ENCODE measurements around the gene CYP27C1. TPM values are rescaled to one million over a fixed set of nuclear protein-coding genes. Genes with fewer than 3 reads are reported as not detected.

CYP27C1 gene
- total RNA-seq, 1 experiment from 2014 or later: not detected

DNA sequence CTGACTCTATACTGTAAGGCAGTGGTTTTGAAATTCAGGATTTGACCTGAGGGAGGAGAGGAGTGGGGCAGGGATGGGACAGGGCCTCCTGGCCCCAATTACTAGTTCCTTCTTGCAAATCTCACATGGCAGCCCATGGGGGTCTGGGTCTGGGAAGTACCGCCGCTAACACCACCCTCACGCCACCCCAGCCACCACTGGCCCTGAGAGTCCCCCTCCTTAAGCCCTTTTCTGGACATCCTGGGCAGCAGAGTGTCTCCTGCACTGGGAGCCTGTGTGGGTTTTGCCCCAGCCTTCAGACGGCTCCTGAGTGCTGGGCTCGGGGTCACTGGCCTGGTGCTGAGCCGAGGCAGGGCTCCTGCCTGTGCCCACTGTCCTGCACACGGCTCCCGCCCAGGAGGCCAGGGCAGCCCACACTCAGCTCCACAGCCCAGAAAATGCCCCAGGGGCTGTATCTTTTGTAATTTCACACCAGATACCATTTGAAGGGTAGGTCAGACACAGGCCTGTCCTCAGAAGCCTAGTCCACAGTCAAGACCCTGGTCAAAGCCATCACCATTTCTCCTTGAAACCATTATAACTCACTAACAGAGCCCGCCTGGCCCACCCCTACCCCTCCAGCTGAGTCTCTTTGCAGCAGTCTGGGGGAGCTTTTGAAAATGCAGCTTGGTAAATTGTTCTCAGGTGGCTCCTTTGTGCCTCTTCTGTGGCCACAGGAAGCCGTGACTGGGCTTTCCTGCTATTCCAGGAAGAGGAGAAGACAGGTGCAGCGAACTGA, 55.1 kb downstream of the CYP27C1 start:
- TF ChIP-seq ZFX (IDR thresholded peaks at IDR 0.05): no peak
- no peak for TF ChIP-seq EZH2phosphoT487 (IDR thresholded peaks at IDR 0.05; ENCODE audit: borderline replicate concordance)
- TF ChIP-seq CBX3 (IDR thresholded peaks at IDR 0.05; ENCODE audit: low read depth): no peak
- TF ChIP-seq TCF7L2 (IDR thresholded peaks at IDR 0.05; ENCODE audit: borderline replicate concordance, extremely low read depth, insufficient read depth, insufficient read length): no peak
- TF ChIP-seq SRF (IDR thresholded peaks at IDR 0.05; ENCODE audit: low read depth): no peak
- no peak for TF ChIP-seq FOSL1 (IDR thresholded peaks at IDR 0.05; ENCODE audit: low read depth)
- TF ChIP-seq MAX (IDR thresholded peaks at IDR 0.05): no peak
- TF ChIP-seq CTCF (IDR thresholded peaks at IDR 0.05 in 2 of 3, conservative IDR thresholded peaks at IDR 0.05 in 1 of 3; ENCODE audit: borderline replicate concordance in 1 of 3, insufficient read depth in 1 of 3, low read depth in 2 of 3, low read length in 2 of 3): no peak
- TF ChIP-seq POLR2AphosphoS5 (IDR thresholded peaks at IDR 0.05; ENCODE audit: low read depth, low read length): no peak
- ATAC-seq (no peak), DNase-seq (ENCODE audit: low read depth, low spot score) (no peak)
- Histone ChIP-seq H3K9me2 (ENCODE audit: insufficient read depth) (no peaks in the 10 kb centered on the region), H3K27me3 (ENCODE audit: insufficient read depth, low read length) (no peaks in the 10 kb centered on the region), H3K9me3 (ENCODE audit: control insufficient read depth in 1 of 2, insufficient read depth in 1 of 2, low read depth in 1 of 2, low read length in 2 of 2) (no peaks in the 10 kb centered on the region), H4K20me1 (ENCODE audit: insufficient read depth) (no peaks in the 10 kb centered on the region), H3K36me3 (ENCODE audit: control insufficient read depth in 1 of 2, insufficient read depth in 2 of 2, low read length in 2 of 2) (no peaks in the 10 kb centered on the region), H3K4me1 (ENCODE audit: control insufficient read depth in 1 of 2, insufficient read depth in 2 of 2, low read length in 2 of 2) (no peaks in the 10 kb centered on the region), H3K4me3 (replicated peaks in 1 of 2; ENCODE audit: low read depth in 1 of 2, low read length in 2 of 2) (no peak overlapping the region), H3K4me2 (ENCODE audit: low read length) (no peak overlapping the region), H2AFZ (ENCODE audit: low read depth, low read length, poor library complexity, severe bottlenecking) (no peak overlapping the region), H3K27ac (ENCODE audit: low read depth, low read length) (no peak overlapping the region), H3K9ac (ENCODE audit: low read length) (no peak overlapping the region), H3K79me2 (ENCODE audit: insufficient read depth, low read length) (no peaks in the 10 kb centered on the region)
- POLR2A ChIA-PET: no interaction called here
- RAD21 ChIA-PET (ENCODE audit: low non-redundant PET in 1 of 2, low total read pairs in 2 of 2, uncharacterized antibody in 2 of 2, unreplicated experiment in 2 of 2): no interaction called here
- CTCF ChIA-PET: no interaction called here
- no TSS peak for BruUV-seq (replicated peaks)
- intact Hi-C loops (cut with micrococcal nuclease): no loop called here
